K562 treated with DMSO at 1 percent for 24 hours (cell line): ENCODE results near the gene OR10Z1. TPM values are rescaled to one million over a fixed set of nuclear protein-coding genes. Genes with fewer than 3 reads are reported as not detected.

Experiments used
- total RNA-seq: library from RNA; unstranded; fragments of 300-600 nt; gene quantifications from 2 replicates; pipeline ENCODE4 v1.2.3, GENCODE V29; 2022; ENCODE audit warnings: low read depth; ENCODE audit not compliant: insufficient read depth

OR10Z1 gene, protein sequence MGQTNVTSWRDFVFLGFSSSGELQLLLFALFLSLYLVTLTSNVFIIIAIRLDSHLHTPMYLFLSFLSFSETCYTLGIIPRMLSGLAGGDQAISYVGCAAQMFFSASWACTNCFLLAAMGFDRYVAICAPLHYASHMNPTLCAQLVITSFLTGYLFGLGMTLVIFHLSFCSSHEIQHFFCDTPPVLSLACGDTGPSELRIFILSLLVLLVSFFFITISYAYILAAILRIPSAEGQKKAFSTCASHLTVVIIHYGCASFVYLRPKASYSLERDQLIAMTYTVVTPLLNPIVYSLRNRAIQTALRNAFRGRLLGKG
- total RNA-seq = 0.10 and 0.24 TPM in 2 replicates

DNA sequence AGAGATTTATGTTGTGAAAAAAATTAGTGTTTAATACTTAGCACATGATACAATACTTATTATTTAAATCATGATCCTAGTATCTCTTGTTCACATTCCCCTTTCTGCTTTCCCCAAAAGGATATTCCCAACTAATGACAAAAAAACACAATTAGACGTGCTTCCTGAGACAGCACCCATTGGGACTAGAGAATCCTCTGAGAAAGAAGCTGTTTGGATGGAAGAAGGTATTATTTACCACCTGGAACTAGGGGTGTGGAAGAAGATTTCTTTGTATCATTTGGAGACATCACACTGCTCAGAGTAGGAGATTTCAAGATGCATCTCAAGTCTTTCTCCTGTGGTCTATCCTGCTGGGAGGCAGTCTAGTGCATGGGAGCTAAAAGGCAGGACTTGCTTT lies at the start of gene OR10Z1:
OR10Z1 (plus strand) TSS at position 301 of the 400 bp plus-strand sequence. CDS start 1,171 bp downstream, outside the sequence.

DNA sequence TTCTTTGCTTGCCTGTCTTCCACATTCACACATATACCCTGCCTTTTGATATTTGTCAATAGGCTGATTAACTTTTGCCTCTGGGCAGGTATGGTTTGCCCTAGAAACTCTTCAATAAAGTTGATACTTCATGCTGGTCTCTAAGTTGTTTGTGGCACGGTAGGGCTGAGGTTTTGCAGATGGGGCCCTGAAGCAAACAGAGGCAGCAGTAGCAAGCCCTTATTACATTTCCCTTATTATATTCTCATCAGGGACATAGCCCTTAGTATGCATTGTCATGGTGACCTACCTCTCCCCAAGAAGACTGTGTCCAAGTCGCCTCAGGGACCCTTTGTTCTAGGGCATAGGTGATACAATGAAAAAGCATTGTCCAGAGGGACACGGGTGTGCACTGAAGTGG lies 34.6 kb upstream of the OR10Z1 start, which contains the start of gene OR6P1:
OR6P1 (minus strand) TSS at position 101 of the 400 bp plus-strand sequence. CDS start 6,976 bp downstream, outside the sequence.

DNA sequence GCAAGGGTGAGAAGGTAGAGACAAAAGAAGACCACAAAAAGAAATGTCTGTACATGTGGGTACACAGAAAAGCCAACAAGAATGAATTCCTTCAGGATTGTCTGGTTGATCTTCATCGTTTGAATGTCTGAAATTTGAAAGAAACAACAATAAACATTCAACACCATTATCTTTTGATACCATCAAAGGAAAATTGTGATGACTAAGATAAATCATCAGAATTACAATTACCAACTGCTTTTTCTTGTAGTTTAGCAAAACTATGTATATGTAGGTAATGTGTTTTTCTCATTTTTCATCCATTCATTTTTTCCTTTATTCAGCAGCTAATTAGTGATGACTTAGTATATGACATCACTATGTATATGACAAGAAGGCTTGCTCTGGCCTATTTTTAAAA lies 25.3 kb upstream of the OR10Z1 start, which contains the start of gene OR10X1:
OR10X1 (minus strand) TSS at position 167 of the 400 bp plus-strand sequence; CDS start at position 167, 0 bp downstream.

Other genes with a start within 250 kb of the OR10Z1 start
- gene OR10T2, start 205.8 kb upstream of the OR10Z1 start, total RNA-seq = not detected in 2 replicates
- gene OR10K2, start 179.0 kb upstream of the OR10Z1 start, total RNA-seq = not detected in 2 replicates
- not detected in 2 replicates for gene OR10K1, start 143.4 kb upstream of the OR10Z1 start, total RNA-seq
- gene OR10R2, start 133.0 kb upstream of the OR10Z1 start, total RNA-seq = not detected in 2 replicates
- not detected in 2 replicates for gene OR6Y1, start 50.9 kb upstream of the OR10Z1 start, total RNA-seq
- gene OR6P1, start 34.7 kb upstream of the OR10Z1 start, total RNA-seq = not detected in 2 replicates
- gene OR10X1, start 25.4 kb upstream of the OR10Z1 start, total RNA-seq = not detected in 2 replicates
- 11.0 and 19.1 TPM in 2 replicates for gene SPTA1, start 81.4 kb downstream of the OR10Z1 start, total RNA-seq
- gene OR6K2, start 95.4 kb downstream of the OR10Z1 start, total RNA-seq = not detected in 2 replicates
- gene OR6K3, start 115.5 kb downstream of the OR10Z1 start, total RNA-seq = not detected in 2 replicates
- not detected in 2 replicates for gene OR6K6, start 149.5 kb downstream of the OR10Z1 start, total RNA-seq
- gene OR6N1, start 166.9 kb downstream of the OR10Z1 start, total RNA-seq = not detected in 2 replicates
- gene OR6N2, start 175.9 kb downstream of the OR10Z1 start, total RNA-seq = not detected in 2 replicates
- not detected in 2 replicates for gene MNDA, start 226.1 kb downstream of the OR10Z1 start, total RNA-seq